K562 (cell line): ENCODE measurements around the gene CFAP221. TPM values are rescaled to one million over a fixed set of nuclear protein-coding genes. Genes with fewer than 3 reads are reported as not detected.

Experiments
- ARID3A ChIP-seq: IDR thresholded peaks from 2 replicates; pipeline ENCODE4 v1.6.1; 2012; ENCODE audit warnings: low read depth, low read length, improper control_type of control experiment, borderline replicate concordance
- FOXP4 ChIP-seq: sonication (generic); formaldehyde crosslinking; IDR thresholded peaks from 2 replicates; pipeline ENCODE4 v1.8.0; 2022; ENCODE audit warnings: mild to moderate bottlenecking, missing genetic modification reagents, borderline replicate concordance
- SAFB2 ChIP-seq: fragments of 200-400 bp; formaldehyde crosslinking; IDR thresholded peaks from 2 replicates; pipeline ENCODE4 v1.6.1; 2018; ENCODE audit warnings: borderline replicate concordance, low read length, low read depth, moderate library complexity; ENCODE audit not compliant: severe bottlenecking
- ZNF707 ChIP-seq: fragments of 250-450 bp; sonication (Bioruptor Pico); conservative IDR thresholded peaks from 2 replicates; pipeline ENCODE4 v1.8.0; 2022; ENCODE audit warnings: inconsistent platforms, mild to moderate bottlenecking, moderate library complexity
- polyA plus RNA-seq, 8 experiments: library from polyadenylated mRNA; depleted of rRNA in 4 of 8; stranded (reverse) in 5 of 8; unstranded in 3 of 8; fragments of >200 nt; fragmentation: Nextera tagmentation in 2 of 8; fragmentation: Illumina TruSeq in 1 of 8; extraction: Ambion mirVana in 2 of 8; extraction: Trizol in 1 of 8; gene quantifications; 2 replicates each; pipeline versions ENCODE4 v1.2.1 to v1.2.3, GENCODE V29; 2011 to 2014; ENCODE audit warnings: inconsistent platforms in 1 of 8, missing spikeins in 1 of 8
- total RNA-seq, 7 experiments: library from RNA; depleted of rRNA in 6 of 7; stranded (reverse); fragments of >200 nt in 6 of 7; fragmentation: Illumina TruSeq in 2 of 7; extraction: Trizol in 2 of 7; gene quantifications; 2 replicates each; pipeline versions ENCODE4 v1.2.1 to v1.2.3, GENCODE V29; 2011 to 2021; ENCODE audit warnings: low replicate concordance in 1 of 7
- TF ChIP-seq, protein P1 (sequence below), 2 experiments: fragments of 450-650 bp; IDR thresholded peaks; 2 replicates each; pipeline ENCODE4 v1.6.1; 2016; ENCODE audit warnings: mild to moderate bottlenecking in 2 of 2, borderline replicate concordance in 1 of 2, low read depth in 1 of 2, moderate library complexity in 1 of 2
- TF ChIP-seq, protein P2 (sequence below): fragments of 250-450 bp; sonication (Bioruptor Pico); IDR thresholded peaks from 2 replicates; pipeline ENCODE4 v1.5.0; 2021

Gene CFAP221
- total and polyA plus RNA-seq, 9 of the 15 experiments (the other 6 are each of a cell fraction or from before 2014, with no cell fraction given) = 0.09 to 1.4 (median 0.65) TPM

- TF ChIP-seq, protein P1, sequence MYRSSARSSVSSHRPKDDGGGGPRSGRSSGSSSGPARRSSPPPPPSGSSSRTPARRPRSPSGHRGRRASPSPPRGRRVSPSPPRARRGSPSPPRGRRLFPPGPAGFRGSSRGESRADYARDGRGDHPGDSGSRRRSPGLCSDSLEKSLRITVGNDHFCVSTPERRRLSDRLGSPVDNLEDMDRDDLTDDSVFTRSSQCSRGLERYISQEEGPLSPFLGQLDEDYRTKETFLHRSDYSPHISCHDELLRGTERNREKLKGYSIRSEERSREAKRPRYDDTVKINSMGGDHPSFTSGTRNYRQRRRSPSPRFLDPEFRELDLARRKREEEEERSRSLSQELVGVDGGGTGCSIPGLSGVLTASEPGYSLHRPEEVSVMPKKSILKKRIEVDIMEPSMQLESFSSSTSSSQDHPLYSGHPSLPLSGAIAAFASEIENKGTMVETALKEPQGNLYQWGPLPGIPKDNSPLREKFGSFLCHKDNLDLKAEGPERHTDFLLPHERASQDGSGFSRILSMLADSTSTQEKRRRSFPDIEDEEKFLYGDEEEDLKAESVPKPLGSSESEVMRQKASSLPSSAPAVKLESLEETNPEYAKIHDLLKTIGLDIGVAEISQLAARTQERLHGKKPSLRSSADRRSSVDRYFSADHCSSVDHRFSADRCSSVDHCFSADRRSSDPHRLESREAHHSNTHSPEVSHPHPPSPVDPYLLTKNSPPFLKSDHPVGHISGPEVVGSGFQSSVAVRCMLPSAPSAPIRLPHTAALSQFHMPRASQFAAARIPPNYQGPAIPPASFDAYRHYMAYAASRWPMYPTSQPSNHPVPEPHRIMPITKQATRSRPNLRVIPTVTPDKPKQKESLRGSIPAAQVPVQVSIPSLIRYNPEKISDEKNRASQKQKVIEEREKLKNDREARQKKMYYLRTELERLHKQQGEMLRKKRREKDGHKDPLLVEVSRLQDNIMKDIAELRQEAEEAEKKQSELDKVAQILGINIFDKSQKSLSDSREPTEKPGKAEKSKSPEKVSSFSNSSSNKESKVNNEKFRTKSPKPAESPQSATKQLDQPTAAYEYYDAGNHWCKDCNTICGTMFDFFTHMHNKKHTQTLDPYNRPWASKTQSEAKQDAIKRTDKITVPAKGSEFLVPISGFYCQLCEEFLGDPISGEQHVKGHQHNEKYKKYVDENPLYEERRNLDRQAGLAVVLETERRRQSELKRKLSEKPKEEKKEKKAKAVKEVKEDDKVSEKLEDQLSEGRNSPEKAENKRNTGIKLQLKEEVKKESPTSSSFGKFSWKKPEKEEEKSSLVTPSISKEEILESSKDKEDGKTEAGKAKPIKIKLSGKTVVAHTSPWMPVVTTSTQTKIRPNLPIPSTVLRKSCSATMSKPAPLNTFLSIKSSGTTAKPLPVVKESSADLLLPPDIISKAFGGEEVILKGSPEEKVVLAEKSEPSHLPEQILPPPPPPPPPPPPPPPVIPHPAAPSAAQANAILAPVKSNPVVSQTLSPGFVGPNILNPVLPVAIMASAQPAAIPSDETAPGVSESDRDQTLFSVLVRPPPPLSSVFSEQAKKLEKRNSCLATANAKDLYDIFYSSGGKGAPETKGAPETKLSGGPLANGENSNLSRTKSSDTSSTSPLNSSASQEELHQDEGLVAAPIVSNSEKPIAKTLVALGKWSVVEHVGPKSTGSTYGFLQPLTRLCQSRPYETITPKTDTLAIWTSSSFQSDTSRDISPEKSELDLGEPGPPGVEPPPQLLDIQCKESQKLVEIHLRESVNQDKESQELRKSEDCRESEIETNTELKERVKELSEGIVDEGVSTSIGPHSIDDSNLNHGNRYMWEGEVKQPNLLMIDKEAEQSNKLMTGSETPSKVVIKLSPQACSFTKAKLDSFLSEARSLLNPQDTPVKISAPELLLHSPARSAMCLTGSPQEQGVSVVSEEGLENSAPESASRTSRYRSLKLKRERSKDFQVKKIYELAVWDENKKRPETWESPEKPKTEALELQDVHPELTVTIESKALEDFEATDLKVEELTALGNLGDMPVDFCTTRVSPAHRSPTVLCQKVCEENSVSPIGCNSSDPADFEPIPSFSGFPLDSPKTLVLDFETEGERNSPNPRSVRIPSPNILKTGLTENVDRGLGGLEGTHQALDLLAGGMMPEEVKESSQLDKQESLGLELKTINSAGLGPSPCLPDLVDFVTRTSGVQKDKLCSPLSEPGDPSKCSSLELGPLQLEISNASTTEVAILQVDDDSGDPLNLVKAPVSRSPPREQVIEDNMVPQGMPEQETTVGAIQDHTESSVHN (IDR thresholded peaks at IDR 0.05; ENCODE audit: borderline replicate concordance in 1 of 2, low read depth in 1 of 2) = no peak
- no peak for TF ChIP-seq FOXP4 (CRISPR knock-in tag)
- TF ChIP-seq ZNF707 (CRISPR knock-in tag) = no peak
- TF ChIP-seq, protein P2, sequence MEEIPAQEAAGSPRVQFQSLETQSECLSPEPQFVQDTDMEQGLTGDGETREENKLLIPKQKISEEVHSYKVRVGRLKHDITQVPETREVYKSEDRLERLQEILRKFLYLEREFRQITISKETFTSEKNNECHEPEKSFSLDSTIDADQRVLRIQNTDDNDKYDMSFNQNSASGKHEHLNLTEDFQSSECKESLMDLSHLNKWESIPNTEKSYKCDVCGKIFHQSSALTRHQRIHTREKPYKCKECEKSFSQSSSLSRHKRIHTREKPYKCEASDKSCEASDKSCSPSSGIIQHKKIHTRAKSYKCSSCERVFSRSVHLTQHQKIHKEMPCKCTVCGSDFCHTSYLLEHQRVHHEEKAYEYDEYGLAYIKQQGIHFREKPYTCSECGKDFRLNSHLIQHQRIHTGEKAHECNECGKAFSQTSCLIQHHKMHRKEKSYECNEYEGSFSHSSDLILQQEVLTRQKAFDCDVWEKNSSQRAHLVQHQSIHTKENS (CRISPR knock-in tag) = no peak
- TF ChIP-seq SAFB2 = no peak
- no peak for TF ChIP-seq ARID3A
Measured at GRCh38 chr2:119701352-119701751, 157.1 kb downstream of the CFAP221 start (continued).
